ENCODE results near the gene ANXA6.
"Not testable (repeated sequence)": the region's sequence is repeated elsewhere in the genome, so short reads cannot be mapped to it uniquely, and the experiment has no call there.

The ANXA6 gene

GRCh38 chr5:151157426-151158286, at the start of gene ANXA6:
Gene ANXA6 (minus strand): TSS chr5:151157779. CDS start chr5:151147901, 9,878 bp downstream.
- DNase-seq = peak; percentile 65 to 72 (median 65)

GRCh38 chr5:151205411-151205810, 47.8 kb upstream of the ANXA6 start:
- no peak for DNase-seq

GRCh38 chr5:151204051-151204450, 46.5 kb upstream of the ANXA6 start:
- DNase-seq = no peak

GRCh38 chr5:151202381-151203139, 45.0 kb upstream of the ANXA6 start:
- no peak for DNase-seq

- no peak for DNase-seq
Measured at GRCh38 chr5:151200913-151201595, 43.5 kb upstream of the ANXA6 start.

- DNase-seq = no peak
Measured at GRCh38 chr5:151199581-151200185, 42.1 kb upstream of the ANXA6 start.

- no peak for DNase-seq
Measured at GRCh38 chr5:151198861-151199260, 41.3 kb upstream of the ANXA6 start.

GRCh38 chr5:151197291-151197600, 39.7 kb upstream of the ANXA6 start:
- not testable (repeated sequence) for DNase-seq

- DNase-seq = no peak
Measured at GRCh38 chr5:151196556-151197290, 39.1 kb upstream of the ANXA6 start.

- DNase-seq = no peak
Measured at GRCh38 chr5:151195622-151196021, 38.0 kb upstream of the ANXA6 start.

GRCh38 chr5:151192626-151193025, 35.0 kb upstream of the ANXA6 start:
- DNase-seq = no peak

GRCh38 chr5:151191661-151192060, 34.1 kb upstream of the ANXA6 start:
- no peak for DNase-seq

- no peak for DNase-seq
Measured at GRCh38 chr5:151189151-151189550, 31.6 kb upstream of the ANXA6 start.

- no peak for DNase-seq
Measured at GRCh38 chr5:151186538-151186937, 29.0 kb upstream of the ANXA6 start.

- no peak for DNase-seq
Measured at GRCh38 chr5:151186052-151186451, 28.5 kb upstream of the ANXA6 start.

- no peak for DNase-seq
Measured at GRCh38 chr5:151184316-151185042, 26.9 kb upstream of the ANXA6 start.

GRCh38 chr5:151183456-151184245, 26.1 kb upstream of the ANXA6 start:
- peak in 1 of 3 experiments; percentile 3 for DNase-seq

GRCh38 chr5:151182976-151183375, 25.4 kb upstream of the ANXA6 start:
- DNase-seq = no peak

- DNase-seq = no peak
Measured at GRCh38 chr5:151182524-151182900, 24.9 kb upstream of the ANXA6 start.

GRCh38 chr5:151181818-151182523, 24.4 kb upstream of the ANXA6 start:
- no peak for DNase-seq
